WTC11 (cell line): ENCODE measurements around the gene SLC10A7. TPM values are rescaled to one million over a fixed set of nuclear protein-coding genes. Genes with fewer than 3 reads are reported as not detected.

ENCODE experiments used
- ATAC-seq: fragments of 200-7000 bp; cut with Tn5 transposase; 2 replicates; pipeline ENCODE4 v1.10.0; 2021; ENCODE audit warnings: mild to moderate bottlenecking, moderate library complexity
- CTCF ChIA-PET: fragments of 300-600 bp; sonication (Branson Sonifier 250); formaldehyde crosslinking; loops from one replicate; lab custom pipeline; 2021; ENCODE audit warnings: antibody characterized with exemption; lab: Charles Lee
- POLR2A ChIA-PET: fragments of 350-600 bp; sonication (Branson Sonifier 250); formaldehyde crosslinking; loops from one replicate; lab custom pipeline; 2021; ENCODE audit warnings: antibody characterized with exemption; lab: Charles Lee
- DNase-seq: peaks from one replicate; pipeline ENCODE4 v3.0.0; 2021; ENCODE audit warnings: low spot score
- H3K27ac Mint-ChIP-seq: 2 replicates; pipeline ENCODE4 v1.8.0; 2021; ENCODE audit warnings: mixed read lengths
- H3K27me3 Mint-ChIP-seq: 2 replicates; pipeline ENCODE4 v1.8.0; 2021; ENCODE audit warnings: low read depth, mild to moderate bottlenecking, moderate library complexity, mixed read lengths
- H3K36me3 Mint-ChIP-seq: 2 replicates; pipeline ENCODE4 v1.8.0; 2021; ENCODE audit warnings: mixed read lengths
- H3K4me1 Mint-ChIP-seq: 2 replicates; pipeline ENCODE4 v1.8.0; 2022; ENCODE audit warnings: mixed read lengths
- H3K4me3 Mint-ChIP-seq: 2 replicates; pipeline ENCODE4 v1.8.0; 2021; ENCODE audit warnings: mild to moderate bottlenecking, moderate library complexity, mixed read lengths
- H3K9me3 Mint-ChIP-seq: 2 replicates; pipeline ENCODE4 v1.8.0; 2021; ENCODE audit warnings: mixed read lengths
- ATF1 ChIP-seq: sonication (generic); formaldehyde crosslinking; IDR thresholded peaks from 2 replicates; pipeline ENCODE4 v1.8.1; 2023; ENCODE audit warnings: mild to moderate bottlenecking, moderate library complexity, missing genetic modification reagents
- EMX1 ChIP-seq: fragments of 250-450 bp; sonication (Bioruptor Pico); IDR thresholded peaks from 2 replicates; pipeline ENCODE4 v1.8.0; 2021; ENCODE audit warnings: mild to moderate bottlenecking
- GABPB1 ChIP-seq: sonication (generic); formaldehyde crosslinking; IDR thresholded peaks from 2 replicates; pipeline ENCODE4 v1.8.1; 2023; ENCODE audit warnings: mild to moderate bottlenecking, missing genetic modification reagents
- JAZF1 ChIP-seq: fragments of 250-450 bp; sonication (Bioruptor Pico); IDR thresholded peaks from 2 replicates; pipeline ENCODE4 v1.9.0; 2021; ENCODE audit warnings: moderate library complexity, mild to moderate bottlenecking, inconsistent platforms
- RORB ChIP-seq: fragments of 250-450 bp; sonication (Bioruptor Pico); IDR thresholded peaks from 2 replicates; pipeline ENCODE4 v1.9.0; 2021; ENCODE audit warnings: mild to moderate bottlenecking
- SP1 ChIP-seq: sonication (generic); formaldehyde crosslinking; conservative IDR thresholded peaks from 2 replicates; pipeline ENCODE4 v1.8.1; 2022; ENCODE audit warnings: missing genetic modification reagents
- TEAD1 ChIP-seq: sonication (generic); formaldehyde crosslinking; IDR thresholded peaks from 2 replicates; pipeline ENCODE4 v1.8.0; 2022; ENCODE audit warnings: mild to moderate bottlenecking, missing genetic modification reagents
- ZNF317 ChIP-seq: sonication (generic); formaldehyde crosslinking; IDR thresholded peaks from 2 replicates; pipeline ENCODE4 v1.8.1; 2023; ENCODE audit warnings: low read depth, mild to moderate bottlenecking, moderate library complexity, missing genetic modification reagents, borderline replicate concordance
- total RNA-seq: library from RNA; stranded (reverse); gene quantifications from 3 replicates; pipeline ENCODE4 v1.2.3, GENCODE V29; 2021
- TF ChIP-seq, protein P1 (sequence below): sonication (generic); formaldehyde crosslinking; IDR thresholded peaks from 2 replicates; pipeline ENCODE4 v1.8.0; 2022; ENCODE audit warnings: missing genetic modification reagents
- TF ChIP-seq, protein P2 (sequence below): sonication (generic); formaldehyde crosslinking; IDR thresholded peaks from 2 replicates; pipeline ENCODE4 v1.8.0; 2022; ENCODE audit warnings: mild to moderate bottlenecking, missing genetic modification reagents
- TF ChIP-seq, protein P3 (sequence below): sonication (generic); formaldehyde crosslinking; IDR thresholded peaks from 2 replicates; pipeline ENCODE4 v1.8.1; 2023; ENCODE audit warnings: mild to moderate bottlenecking, missing genetic modification reagents, borderline replicate concordance
- TF ChIP-seq, protein P4 (sequence below): sonication (generic); formaldehyde crosslinking; IDR thresholded peaks from 2 replicates; pipeline ENCODE4 v1.8.0; 2022; ENCODE audit warnings: mild to moderate bottlenecking, missing genetic modification reagents

SLC10A7 gene
- total RNA-seq, 1 experiment from 2014 or later = 5.0 TPM

DNA sequence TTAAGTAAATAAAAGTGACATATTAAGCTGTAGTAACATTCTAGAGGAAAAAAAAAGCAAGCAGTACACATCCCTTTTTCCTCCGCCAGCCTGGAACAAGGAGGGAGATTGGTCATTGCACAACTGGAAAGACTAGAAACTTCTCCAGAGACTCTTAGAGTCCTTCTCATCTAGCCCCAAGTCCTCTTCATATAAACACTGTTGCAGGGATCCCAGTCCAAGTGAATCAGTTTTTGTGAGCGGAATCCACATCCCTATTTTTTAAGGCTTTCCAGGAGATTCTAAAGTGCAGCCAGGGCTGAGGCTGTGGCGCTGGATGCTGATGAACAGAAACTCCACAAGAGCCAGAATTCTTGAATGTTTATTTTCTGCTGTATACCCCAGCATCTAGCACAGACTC lies 283.6 kb downstream of the SLC10A7 start:
- Mint-ChIP-seq H3K27me3 (no peaks in the 10 kb centered on the region), H3K36me3 (no peaks in the 10 kb centered on the region), H3K27ac (no peak overlapping the region), H3K4me1 (peaks cover 25% of the 10 kb centered on the region), H3K4me3 (no peak overlapping the region), H3K9me3 (no peaks in the 10 kb centered on the region)
- ATAC-seq (no peak), DNase-seq (no peak)
- ChIA-PET CTCF (no interaction called here), POLR2A (no interaction called here)
- TF ChIP-seq, protein P1, sequence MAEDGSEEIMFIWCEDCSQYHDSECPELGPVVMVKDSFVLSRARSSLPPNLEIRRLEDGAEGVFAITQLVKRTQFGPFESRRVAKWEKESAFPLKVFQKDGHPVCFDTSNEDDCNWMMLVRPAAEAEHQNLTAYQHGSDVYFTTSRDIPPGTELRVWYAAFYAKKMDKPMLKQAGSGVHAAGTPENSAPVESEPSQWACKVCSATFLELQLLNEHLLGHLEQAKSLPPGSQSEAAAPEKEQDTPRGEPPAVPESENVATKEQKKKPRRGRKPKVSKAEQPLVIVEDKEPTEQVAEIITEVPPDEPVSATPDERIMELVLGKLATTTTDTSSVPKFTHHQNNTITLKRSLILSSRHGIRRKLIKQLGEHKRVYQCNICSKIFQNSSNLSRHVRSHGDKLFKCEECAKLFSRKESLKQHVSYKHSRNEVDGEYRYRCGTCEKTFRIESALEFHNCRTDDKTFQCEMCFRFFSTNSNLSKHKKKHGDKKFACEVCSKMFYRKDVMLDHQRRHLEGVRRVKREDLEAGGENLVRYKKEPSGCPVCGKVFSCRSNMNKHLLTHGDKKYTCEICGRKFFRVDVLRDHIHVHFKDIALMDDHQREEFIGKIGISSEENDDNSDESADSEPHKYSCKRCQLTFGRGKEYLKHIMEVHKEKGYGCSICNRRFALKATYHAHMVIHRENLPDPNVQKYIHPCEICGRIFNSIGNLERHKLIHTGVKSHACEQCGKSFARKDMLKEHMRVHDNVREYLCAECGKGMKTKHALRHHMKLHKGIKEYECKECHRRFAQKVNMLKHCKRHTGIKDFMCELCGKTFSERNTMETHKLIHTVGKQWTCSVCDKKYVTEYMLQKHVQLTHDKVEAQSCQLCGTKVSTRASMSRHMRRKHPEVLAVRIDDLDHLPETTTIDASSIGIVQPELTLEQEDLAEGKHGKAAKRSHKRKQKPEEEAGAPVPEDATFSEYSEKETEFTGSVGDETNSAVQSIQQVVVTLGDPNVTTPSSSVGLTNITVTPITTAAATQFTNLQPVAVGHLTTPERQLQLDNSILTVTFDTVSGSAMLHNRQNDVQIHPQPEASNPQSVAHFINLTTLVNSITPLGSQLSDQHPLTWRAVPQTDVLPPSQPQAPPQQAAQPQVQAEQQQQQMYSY = no peak

DNA sequence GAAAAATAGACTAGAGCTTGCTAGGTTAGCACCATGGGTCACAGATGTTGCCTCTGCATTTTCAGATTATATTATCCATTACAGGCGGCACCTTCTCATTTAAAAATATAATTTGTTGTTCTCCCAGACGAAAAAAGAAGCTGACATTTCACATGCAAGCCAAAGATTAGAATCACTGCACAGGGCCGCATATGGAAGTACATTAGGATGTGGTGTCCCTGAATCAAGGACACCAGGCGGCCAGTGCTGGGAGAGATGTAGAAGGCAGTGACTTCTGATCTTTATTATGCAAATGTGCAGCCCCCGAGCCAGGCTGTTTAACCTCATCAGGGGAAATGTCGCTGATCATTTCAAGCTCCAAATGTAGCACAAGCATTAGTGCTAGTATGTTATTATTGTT lies 284.6 kb downstream of the SLC10A7 start:
- TF ChIP-seq ATF1 (CRISPR knock-in tag) = no peak
- Mint-ChIP-seq H3K27ac (no peak overlapping the region), H3K9me3 (peaks cover 7% of the 10 kb centered on the region), H3K4me3 (no peak overlapping the region), H3K4me1 (peaks cover 21% of the 10 kb centered on the region), H3K27me3 (no peaks in the 10 kb centered on the region), H3K36me3 (no peaks in the 10 kb centered on the region)
- DNase-seq (no peak), ATAC-seq (0 out of 2 replicates have a peak, but pooled peaks have one; percentile 12)
- ChIA-PET CTCF (no interaction called here), POLR2A (no interaction called here)

DNA sequence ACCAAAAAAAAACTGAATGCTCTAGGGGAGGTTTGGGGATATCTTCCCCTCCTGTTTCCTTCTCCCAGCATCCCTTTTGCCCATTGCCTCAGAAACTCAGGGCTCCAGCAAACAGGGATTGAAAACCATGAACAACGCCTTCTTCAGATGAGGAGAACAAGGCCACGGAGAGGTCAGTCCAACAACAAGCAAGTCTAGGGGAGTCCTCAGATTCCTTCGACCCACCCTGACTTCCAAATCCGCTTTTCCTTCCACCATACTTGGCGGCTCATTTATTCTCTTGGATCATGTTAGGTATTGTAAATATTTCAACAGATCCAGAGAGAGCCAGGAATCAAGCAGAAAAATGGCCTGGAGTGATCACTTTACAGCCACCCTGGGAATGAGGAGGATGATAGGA lies 285.5 kb downstream of the SLC10A7 start:
- no peaks in the 10 kb centered on the region for H3K36me3 Mint-ChIP-seq
- H3K4me1 Mint-ChIP-seq = peaks cover 14% of the 10 kb centered on the region
- DNase-seq (no peak), ATAC-seq (no peak)
- ChIA-PET CTCF (no interaction called here), POLR2A (no interaction called here)
- no peak overlapping the region for H3K4me3 Mint-ChIP-seq
- no peaks in the 10 kb centered on the region for H3K27me3 Mint-ChIP-seq
- TF ChIP-seq TEAD1 (no peak), GABPB1 (no peak), ZNF317 (CRISPR knock-in tag) (no peak), EMX1 (CRISPR knock-in tag) (no peak), SP1 (CRISPR knock-in tag) (no peak), RORB (CRISPR knock-in tag) (no peak), JAZF1 (no peak)
- TF ChIP-seq, protein P2, sequence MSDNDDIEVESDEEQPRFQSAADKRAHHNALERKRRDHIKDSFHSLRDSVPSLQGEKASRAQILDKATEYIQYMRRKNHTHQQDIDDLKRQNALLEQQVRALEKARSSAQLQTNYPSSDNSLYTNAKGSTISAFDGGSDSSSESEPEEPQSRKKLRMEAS (CRISPR knock-in tag) = no peak
- TF ChIP-seq, protein P3, sequence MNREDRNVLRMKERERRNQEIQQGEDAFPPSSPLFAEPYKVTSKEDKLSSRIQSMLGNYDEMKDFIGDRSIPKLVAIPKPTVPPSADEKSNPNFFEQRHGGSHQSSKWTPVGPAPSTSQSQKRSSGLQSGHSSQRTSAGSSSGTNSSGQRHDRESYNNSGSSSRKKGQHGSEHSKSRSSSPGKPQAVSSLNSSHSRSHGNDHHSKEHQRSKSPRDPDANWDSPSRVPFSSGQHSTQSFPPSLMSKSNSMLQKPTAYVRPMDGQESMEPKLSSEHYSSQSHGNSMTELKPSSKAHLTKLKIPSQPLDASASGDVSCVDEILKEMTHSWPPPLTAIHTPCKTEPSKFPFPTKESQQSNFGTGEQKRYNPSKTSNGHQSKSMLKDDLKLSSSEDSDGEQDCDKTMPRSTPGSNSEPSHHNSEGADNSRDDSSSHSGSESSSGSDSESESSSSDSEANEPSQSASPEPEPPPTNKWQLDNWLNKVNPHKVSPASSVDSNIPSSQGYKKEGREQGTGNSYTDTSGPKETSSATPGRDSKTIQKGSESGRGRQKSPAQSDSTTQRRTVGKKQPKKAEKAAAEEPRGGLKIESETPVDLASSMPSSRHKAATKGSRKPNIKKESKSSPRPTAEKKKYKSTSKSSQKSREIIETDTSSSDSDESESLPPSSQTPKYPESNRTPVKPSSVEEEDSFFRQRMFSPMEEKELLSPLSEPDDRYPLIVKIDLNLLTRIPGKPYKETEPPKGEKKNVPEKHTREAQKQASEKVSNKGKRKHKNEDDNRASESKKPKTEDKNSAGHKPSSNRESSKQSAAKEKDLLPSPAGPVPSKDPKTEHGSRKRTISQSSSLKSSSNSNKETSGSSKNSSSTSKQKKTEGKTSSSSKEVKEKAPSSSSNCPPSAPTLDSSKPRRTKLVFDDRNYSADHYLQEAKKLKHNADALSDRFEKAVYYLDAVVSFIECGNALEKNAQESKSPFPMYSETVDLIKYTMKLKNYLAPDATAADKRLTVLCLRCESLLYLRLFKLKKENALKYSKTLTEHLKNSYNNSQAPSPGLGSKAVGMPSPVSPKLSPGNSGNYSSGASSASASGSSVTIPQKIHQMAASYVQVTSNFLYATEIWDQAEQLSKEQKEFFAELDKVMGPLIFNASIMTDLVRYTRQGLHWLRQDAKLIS (CRISPR knock-in tag) = no peak
- TF ChIP-seq, protein P4, sequence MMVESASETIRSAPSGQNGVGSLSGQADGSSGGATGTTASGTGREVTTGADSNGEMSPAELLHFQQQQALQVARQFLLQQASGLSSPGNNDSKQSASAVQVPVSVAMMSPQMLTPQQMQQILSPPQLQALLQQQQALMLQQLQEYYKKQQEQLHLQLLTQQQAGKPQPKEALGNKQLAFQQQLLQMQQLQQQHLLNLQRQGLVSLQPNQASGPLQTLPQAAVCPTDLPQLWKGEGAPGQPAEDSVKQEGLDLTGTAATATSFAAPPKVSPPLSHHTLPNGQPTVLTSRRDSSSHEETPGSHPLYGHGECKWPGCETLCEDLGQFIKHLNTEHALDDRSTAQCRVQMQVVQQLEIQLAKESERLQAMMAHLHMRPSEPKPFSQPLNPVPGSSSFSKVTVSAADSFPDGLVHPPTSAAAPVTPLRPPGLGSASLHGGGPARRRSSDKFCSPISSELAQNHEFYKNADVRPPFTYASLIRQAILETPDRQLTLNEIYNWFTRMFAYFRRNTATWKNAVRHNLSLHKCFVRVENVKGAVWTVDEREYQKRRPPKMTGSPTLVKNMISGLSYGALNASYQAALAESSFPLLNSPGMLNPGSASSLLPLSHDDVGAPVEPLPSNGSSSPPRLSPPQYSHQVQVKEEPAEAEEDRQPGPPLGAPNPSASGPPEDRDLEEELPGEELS (CRISPR knock-in tag) = no peak
- H3K27ac Mint-ChIP-seq = no peak overlapping the region
- H3K9me3 Mint-ChIP-seq = peaks cover 12% of the 10 kb centered on the region
